Muscle layer of colon (tissue), 2 donors: Measurements from ENCODE around the gene GEMIN2.
"Not testable (repeated sequence)": the region's sequence is repeated elsewhere in the genome, so short reads cannot be mapped to it uniquely, and the experiment has no call there.

ENCODE experiments used
- H3K27ac ChIP-seq: one replicate; pipeline ENCODE4 v1.7.0; 2013; ENCODE audit warnings: low read depth, mild to moderate bottlenecking, low read length, moderate library complexity
- H3K27me3 ChIP-seq, 2 donors: one replicate each; pipeline ENCODE4 v1.7.0; 2013; ENCODE audit warnings: low read length in 2 of 2, mild to moderate bottlenecking in 2 of 2; ENCODE audit not compliant: insufficient read depth in 2 of 2, control insufficient read depth in 1 of 2
- H3K36me3 ChIP-seq: one replicate; pipeline ENCODE4 v1.7.0; 2013; ENCODE audit warnings: mild to moderate bottlenecking, low read length; ENCODE audit not compliant: insufficient read depth
- H3K4me1 ChIP-seq: one replicate; pipeline ENCODE4 v1.7.0; 2013; ENCODE audit warnings: mild to moderate bottlenecking, low read length; ENCODE audit not compliant: insufficient read depth
- H3K4me3 ChIP-seq, 2 donors: one replicate each; pipeline ENCODE4 v1.7.0; 2013; ENCODE audit warnings: low read length in 2 of 2, low read depth in 1 of 2, mild to moderate bottlenecking in 1 of 2, moderate library complexity in 1 of 2
- H3K9ac ChIP-seq: one replicate; pipeline ENCODE4 v1.7.0; 2013; ENCODE audit warnings: low read length
- H3K9me3 ChIP-seq: one replicate; pipeline ENCODE4 v1.7.0; 2013; ENCODE audit warnings: mild to moderate bottlenecking, low read length
- donor health status: abdominal sarcoma.
- donor health status: Adenocarcinoma of cecum.

Gene GEMIN2

DNA sequence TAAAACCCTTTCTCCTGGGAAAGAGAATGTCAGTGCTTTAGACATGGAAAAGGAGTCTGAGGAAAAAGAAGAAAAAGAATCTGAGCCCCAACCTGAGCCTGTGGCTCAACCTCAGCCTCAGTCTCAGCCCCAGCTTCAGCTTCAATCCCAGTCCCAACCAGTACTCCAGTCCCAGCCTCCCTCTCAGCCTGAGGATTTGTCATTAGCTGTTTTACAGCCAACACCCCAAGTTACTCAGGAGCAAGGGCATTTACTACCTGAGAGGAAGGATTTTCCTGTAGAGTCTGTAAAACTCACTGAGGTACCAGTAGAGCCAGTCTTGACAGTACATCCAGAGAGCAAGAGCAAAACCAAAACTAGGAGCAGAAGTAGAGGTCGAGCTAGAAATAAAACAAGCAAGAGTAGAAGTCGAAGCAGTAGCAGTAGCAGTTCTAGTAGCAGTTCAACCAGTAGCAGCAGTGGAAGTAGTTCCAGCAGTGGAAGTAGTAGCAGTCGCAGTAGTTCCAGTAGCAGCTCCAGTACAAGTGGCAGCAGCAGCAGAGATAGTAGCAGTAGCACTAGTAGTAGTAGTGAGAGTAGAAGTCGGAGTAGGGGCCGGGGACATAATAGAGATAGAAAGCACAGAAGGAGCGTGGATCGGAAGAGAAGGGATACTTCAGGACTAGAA lies 67.0 kb downstream of the GEMIN2 start:
- Histone ChIP-seq H3K9ac (no peak overlapping the region), H3K4me3 (no peak overlapping the region), H3K36me3 (peaks cover 80% of the 10 kb centered on the region), H3K27ac (no peak overlapping the region), H3K9me3 (no peaks in the 10 kb centered on the region), H3K4me1 (peaks cover 15% of the 10 kb centered on the region), H3K27me3 (no peaks in the 10 kb centered on the region)

DNA sequence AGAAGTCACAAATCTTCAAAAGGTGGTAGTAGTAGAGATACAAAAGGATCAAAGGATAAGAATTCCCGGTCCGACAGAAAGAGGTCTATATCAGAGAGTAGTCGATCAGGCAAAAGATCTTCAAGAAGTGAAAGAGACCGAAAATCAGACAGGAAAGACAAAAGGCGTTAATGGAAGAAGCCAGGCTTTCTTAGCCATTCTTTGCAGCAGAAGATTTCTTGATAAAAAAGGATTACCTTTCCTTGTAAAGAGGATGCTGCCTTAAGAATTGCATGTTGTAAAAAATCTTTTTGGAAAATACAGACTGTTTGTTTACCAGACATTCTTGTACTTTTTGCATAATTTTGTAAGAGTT lies 67.5 kb downstream of the GEMIN2 start:
- peaks cover 9% of the 10 kb centered on the region for H3K4me1 ChIP-seq
- no peak overlapping the region for H3K9ac ChIP-seq
- H3K36me3 ChIP-seq: peaks cover 77% of the 10 kb centered on the region
- H3K27ac ChIP-seq: no peak overlapping the region
- no peaks in the 10 kb centered on the region for H3K9me3 ChIP-seq
- H3K4me3 ChIP-seq: no peak overlapping the region
- H3K27me3 ChIP-seq: no peaks in the 10 kb centered on the region

DNA sequence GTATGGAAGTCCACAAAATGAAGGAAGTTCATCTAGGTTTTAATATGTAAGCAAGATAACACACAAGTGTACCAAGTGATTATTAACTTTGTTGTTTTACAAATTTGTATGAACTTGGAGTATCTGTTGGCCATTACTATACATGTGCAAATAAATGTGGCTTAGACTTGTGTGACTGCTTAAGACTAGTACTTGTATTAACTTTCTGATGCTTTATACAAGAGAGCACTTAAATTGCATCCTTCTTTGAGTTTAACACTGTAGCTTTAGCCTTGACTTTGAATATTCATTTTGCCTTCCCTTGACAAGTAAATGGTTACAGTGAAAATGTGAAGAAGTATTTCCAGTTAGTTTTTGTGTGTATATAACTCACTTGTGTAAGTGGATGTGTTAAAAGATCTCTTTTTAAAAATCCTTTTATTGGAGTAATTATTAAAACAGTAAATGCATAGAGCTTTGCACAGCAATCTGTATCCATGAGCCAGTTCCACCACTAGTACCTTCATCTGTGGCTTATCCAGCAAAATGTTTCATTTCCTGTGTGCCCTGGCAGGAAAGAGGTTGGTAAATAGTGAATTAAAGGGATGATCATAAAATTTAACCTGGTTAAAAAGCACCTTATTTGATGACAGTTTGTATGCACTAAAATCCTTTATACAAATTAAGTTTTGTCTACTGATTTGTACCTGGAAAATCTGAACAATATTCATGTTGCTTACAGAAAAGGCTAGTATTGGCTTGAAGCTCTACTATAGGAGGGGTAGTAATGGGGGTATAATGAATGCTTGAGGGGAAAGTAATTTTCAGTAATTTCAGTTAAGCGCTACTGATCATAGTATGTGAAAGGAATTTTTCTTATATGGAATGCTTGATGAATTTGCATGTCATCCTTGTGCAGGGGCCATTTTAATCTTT lies 68.9 kb downstream of the GEMIN2 start:
- H3K9me3 ChIP-seq: no peaks in the 10 kb centered on the region
- no peaks in the 10 kb centered on the region for H3K27me3 ChIP-seq
- H3K27ac ChIP-seq: no peak overlapping the region
- no peak overlapping the region for H3K9ac ChIP-seq
- H3K4me3 ChIP-seq: no peak overlapping the region
- peaks cover 67% of the 10 kb centered on the region for H3K36me3 ChIP-seq
- H3K4me1 ChIP-seq: no peaks in the 10 kb centered on the region

DNA sequence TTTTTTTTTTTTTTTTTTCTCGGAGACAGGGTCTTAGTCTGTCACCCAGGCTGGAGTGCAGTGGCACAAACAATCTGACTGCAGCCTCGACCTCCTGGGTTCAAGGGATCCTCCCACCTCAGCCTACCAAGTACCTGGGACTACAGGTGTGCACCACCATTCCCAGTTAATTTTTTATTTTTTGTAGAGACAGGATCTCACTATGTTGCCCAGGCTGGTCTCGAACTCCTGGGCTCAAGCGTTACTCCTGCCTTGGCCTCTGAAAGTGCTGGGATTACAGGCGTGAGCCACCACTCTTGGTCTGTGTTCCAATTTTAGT lies 69.5 kb downstream of the GEMIN2 start:
- not testable (repeated sequence) for H3K4me3 ChIP-seq, H3K27ac ChIP-seq, H3K9ac ChIP-seq, H3K4me1 ChIP-seq, H3K27me3 ChIP-seq, H3K9me3 ChIP-seq
- peaks cover 62% of the 10 kb centered on the region for H3K36me3 ChIP-seq

DNA sequence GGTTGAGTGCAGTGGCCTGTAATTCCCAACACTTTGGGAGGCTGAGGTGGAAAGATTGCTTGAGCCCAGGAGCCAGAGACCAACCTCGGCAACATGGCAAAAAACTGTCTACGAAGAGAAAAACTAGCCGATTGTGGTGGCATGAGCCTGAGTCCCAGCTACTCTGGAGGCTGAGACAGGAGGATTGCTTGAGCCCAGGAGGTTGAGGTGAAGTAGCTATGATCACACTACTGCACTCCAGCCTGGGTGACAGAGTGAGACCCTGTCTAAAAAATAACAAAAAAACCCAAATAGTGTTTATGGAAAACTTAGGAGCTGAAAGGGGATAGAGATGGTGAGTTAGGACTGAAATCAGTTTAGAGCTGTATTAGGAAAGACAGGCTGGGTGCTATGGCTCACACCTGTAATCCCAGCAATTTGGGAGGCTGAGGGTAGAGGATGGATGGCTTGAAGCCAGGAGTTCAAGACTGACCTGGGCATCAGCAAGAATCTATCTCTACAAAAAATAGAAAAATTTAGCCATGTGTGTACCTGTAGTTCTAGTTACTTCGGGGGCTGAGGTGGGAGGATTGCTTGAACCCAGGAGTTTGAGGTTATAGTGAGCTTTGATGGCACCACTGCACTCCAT lies 70.6 kb downstream of the GEMIN2 start:
- Histone ChIP-seq H3K27ac (no peak overlapping the region), H3K9me3 (no peaks in the 10 kb centered on the region), H3K4me3 (no peak overlapping the region), H3K36me3 (peaks cover 51% of the 10 kb centered on the region), H3K27me3 (no peaks in the 10 kb centered on the region), H3K4me1 (no peaks in the 10 kb centered on the region), H3K9ac (no peak overlapping the region)

DNA sequence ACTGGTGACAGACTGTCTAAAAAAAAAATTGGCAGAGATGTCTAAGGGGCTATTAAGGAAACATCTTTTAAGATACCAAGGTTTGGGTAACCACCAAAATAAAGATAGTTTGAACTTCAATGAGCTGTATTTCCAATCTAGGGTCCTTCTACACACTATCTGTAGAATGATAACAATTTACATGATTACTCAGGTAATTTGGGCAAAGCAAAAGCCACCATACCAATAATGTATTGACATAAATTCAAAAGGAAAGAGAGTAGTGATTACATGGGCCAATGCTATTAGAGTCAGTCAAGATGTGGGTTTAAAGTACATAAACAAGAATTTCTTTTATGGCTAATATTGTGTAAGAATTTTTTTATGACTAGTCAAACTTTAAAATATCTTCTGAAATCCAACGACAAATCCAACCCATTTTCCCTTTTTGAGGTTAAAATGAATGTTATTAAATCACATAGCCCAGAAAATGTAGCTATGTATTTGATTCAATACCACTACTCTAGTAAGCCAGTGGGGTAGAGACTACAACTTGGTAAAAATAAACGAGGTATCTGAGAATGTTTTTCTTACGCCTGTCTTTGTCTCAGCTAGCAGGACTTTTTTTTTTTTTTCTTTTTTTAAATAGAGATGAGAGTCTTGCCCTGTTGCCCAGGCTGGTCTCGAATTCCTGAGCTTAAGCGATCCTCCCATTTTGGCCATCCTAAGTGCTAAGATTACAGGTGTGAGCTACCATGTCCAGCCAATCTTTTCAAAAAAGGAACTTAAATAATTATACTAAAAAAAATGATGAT lies 71.3 kb downstream of the GEMIN2 start:
- no peak overlapping the region for H3K9ac ChIP-seq
- no peaks in the 10 kb centered on the region for H3K27me3 ChIP-seq
- no peak overlapping the region for H3K27ac ChIP-seq
- H3K4me1 ChIP-seq: no peaks in the 10 kb centered on the region
- H3K9me3 ChIP-seq: no peaks in the 10 kb centered on the region
- no peak overlapping the region for H3K4me3 ChIP-seq
- H3K36me3 ChIP-seq: peaks cover 44% of the 10 kb centered on the region
